HEK293T (cell line): Measurements from ENCODE around the gene ZC3H12D.

Source experiments
- CTCF ChIA-PET: fragments of 350-600 bp; formaldehyde crosslinking; extraction: SDS; loops from one replicate; lab custom pipeline; 2021; ENCODE audit warnings: antibody characterized with exemption, inconsistent platforms; lab: Yijun Ruan, JAX
- POLR2A ChIA-PET: fragments of 350-600 bp; formaldehyde crosslinking; extraction: SDS; loops from one replicate; lab custom pipeline; 2020; ENCODE audit warnings: antibody characterized with exemption, inconsistent platforms; lab: Yijun Ruan, JAX
- DNase-seq: peaks from one replicate; pipeline ENCODE4 v3.0.0; 2012; ENCODE audit warnings: mixed read lengths; ENCODE audit errors: extremely low spot score
- ARNT ChIP-seq: fragments of 450-650 bp; IDR thresholded peaks from 2 replicates; pipeline ENCODE4 v1.6.1; 2017; ENCODE audit warnings: mild to moderate bottlenecking
- BHLHE40 ChIP-seq: fragments of 450-650 bp; IDR thresholded peaks from 2 replicates; pipeline ENCODE4 v1.6.1; 2016; ENCODE audit warnings: mild to moderate bottlenecking, moderate library complexity, borderline replicate concordance
- CTBP1 ChIP-seq: fragments of 450-650 bp; IDR thresholded peaks from 2 replicates; pipeline ENCODE4 v1.6.1; 2016; ENCODE audit warnings: borderline replicate concordance
- ELF4 ChIP-seq: fragments of 450-650 bp; IDR thresholded peaks from 2 replicates; pipeline ENCODE4 v1.6.1; 2017; ENCODE audit warnings: antibody characterized with exemption
- FOXA1 ChIP-seq: fragments of 450-650 bp; IDR thresholded peaks from 2 replicates; pipeline ENCODE4 v1.6.1; 2016; ENCODE audit warnings: mild to moderate bottlenecking
- FOXK2 ChIP-seq: fragments of 450-650 bp; IDR thresholded peaks from 2 replicates; pipeline ENCODE4 v1.6.1; 2016; ENCODE audit warnings: mild to moderate bottlenecking
- FOXM1 ChIP-seq: fragments of 450-650 bp; IDR thresholded peaks from 2 replicates; pipeline ENCODE4 v1.6.1; 2017; ENCODE audit warnings: mild to moderate bottlenecking, borderline replicate concordance
- HDGF ChIP-seq: fragments of 450-650 bp; IDR thresholded peaks from 2 replicates; pipeline ENCODE4 v1.6.1; 2017; ENCODE audit warnings: antibody characterized with exemption, borderline replicate concordance
- L3MBTL2 ChIP-seq: fragments of 450-650 bp; conservative IDR thresholded peaks from 2 replicates; pipeline ENCODE4 v1.6.1; 2016; ENCODE audit warnings: mild to moderate bottlenecking
- LEF1 ChIP-seq: fragments of 450-650 bp; IDR thresholded peaks from 2 replicates; pipeline ENCODE4 v1.6.1; 2017; ENCODE audit warnings: mild to moderate bottlenecking, borderline replicate concordance
- NFRKB ChIP-seq: fragments of 450-650 bp; IDR thresholded peaks from 2 replicates; pipeline ENCODE4 v1.6.1; 2016; ENCODE audit warnings: mild to moderate bottlenecking, moderate library complexity
- PKNOX1 ChIP-seq: fragments of 450-650 bp; IDR thresholded peaks from 2 replicates; pipeline ENCODE4 v1.6.1; 2016
- SP1 ChIP-seq: fragments of 450-650 bp; IDR thresholded peaks from 2 replicates; pipeline ENCODE4 v1.6.1; 2017
- SUZ12 ChIP-seq: fragments of 450-650 bp; IDR thresholded peaks from 2 replicates; pipeline ENCODE4 v1.6.1; 2016; ENCODE audit warnings: mild to moderate bottlenecking
- TARDBP ChIP-seq: fragments of 450-650 bp; IDR thresholded peaks from 2 replicates; pipeline ENCODE4 v1.6.1; 2016
- ZNF384 ChIP-seq: fragments of 450-650 bp; IDR thresholded peaks from 2 replicates; pipeline ENCODE4 v1.6.1; 2016

ZC3H12D gene

GRCh38 chr6:149429427-149430360 lies 55.1 kb downstream of the ZC3H12D start:
- POLR2A ChIA-PET = no interaction called here
- CTCF ChIA-PET = no interaction called here
- DNase-seq = no peak
- TF ChIP-seq SUZ12 (no peak), LEF1 (no peak), BHLHE40 (no peak), FOXK2 (no peak), FOXA1 (no peak), ARNT (no peak)

- TF ChIP-seq BHLHE40 (no peak), ARNT (no peak), CTBP1 (no peak), SP1 (no peak)
- CTCF ChIA-PET = no interaction called here
- no peak for DNase-seq
- POLR2A ChIA-PET = no interaction called here
Observed at GRCh38 chr6:149428606-149429005, 56.2 kb downstream of the ZC3H12D start.

- no peak for DNase-seq
- POLR2A ChIA-PET = no interaction called here
- TF ChIP-seq FOXA1 = no peak
- no peak for TF ChIP-seq SUZ12
- TF ChIP-seq BHLHE40 = no peak
- TF ChIP-seq ARNT = no peak
- no peak for TF ChIP-seq TARDBP
- TF ChIP-seq ELF4 = no peak
- TF ChIP-seq LEF1 = no peak
- no peak for TF ChIP-seq SP1
- TF ChIP-seq FOXK2 = no peak
- no peak for TF ChIP-seq PKNOX1
- no peak for TF ChIP-seq NFRKB
- no peak for TF ChIP-seq FOXM1
- no peak for TF ChIP-seq ZNF384
- CTCF ChIA-PET = no interaction called here
Observed at GRCh38 chr6:149425754-149426153, 59.1 kb downstream of the ZC3H12D start.

- DNase-seq = no peak
- TF ChIP-seq SP1 (no peak), L3MBTL2 (no peak), CTBP1 (no peak), PKNOX1 (no peak), ELF4 (no peak), FOXA1 (no peak), FOXM1 (no peak), FOXK2 (no peak), ARNT (no peak), HDGF (no peak), BHLHE40 (no peak)
- POLR2A ChIA-PET = no interaction called here
Observed at GRCh38 chr6:149425224-149425623, 59.6 kb downstream of the ZC3H12D start.

GRCh38 chr6:149423964-149424440 lies 60.8 kb downstream of the ZC3H12D start:
- POLR2A ChIA-PET = interaction anchor here (1.3 kb wide), 1 partner anchor 107 kb away, joined by 3 read pairs; the partner anchor contains the start of gene TAB2

More at GRCh38 chr6:149425224-149425623, 59.6 kb downstream of the ZC3H12D start:
- CTCF ChIA-PET = no interaction called here

GRCh38 chr6:149422581-149422980 lies 62.2 kb downstream of the ZC3H12D start:
- no peak for DNase-seq
- ChIA-PET CTCF (interaction anchor here (1.3 kb wide), 1 partner anchor 9 kb away, joined by 5 read pairs; no protein-coding TSS in a partner anchor), POLR2A (no interaction called here)
- TF ChIP-seq HDGF (no peak), FOXA1 (no peak), TARDBP (no peak), ARNT (no peak), PKNOX1 (no peak), LEF1 (no peak), FOXK2 (no peak), ZNF384 (no peak), L3MBTL2 (no peak), FOXM1 (no peak), BHLHE40 (no peak), SP1 (no peak), NFRKB (no peak), ELF4 (no peak), CTBP1 (no peak)

More at GRCh38 chr6:149423964-149424440, 60.8 kb downstream of the ZC3H12D start:
- CTCF ChIA-PET = interaction anchor here (0.6 to 1.3 kb wide), 3 partner anchors 8 to 147 kb away, joined by 3 to 5 read pairs (median 3); no protein-coding TSS in a partner anchor
- TF ChIP-seq ZNF384 (no peak), ARNT (no peak), CTBP1 (no peak), FOXK2 (no peak), HDGF (no peak), BHLHE40 (no peak)
- DNase-seq = no peak
